ENCODE measurements around the gene SEMA3A.

Gene SEMA3A

DNA sequence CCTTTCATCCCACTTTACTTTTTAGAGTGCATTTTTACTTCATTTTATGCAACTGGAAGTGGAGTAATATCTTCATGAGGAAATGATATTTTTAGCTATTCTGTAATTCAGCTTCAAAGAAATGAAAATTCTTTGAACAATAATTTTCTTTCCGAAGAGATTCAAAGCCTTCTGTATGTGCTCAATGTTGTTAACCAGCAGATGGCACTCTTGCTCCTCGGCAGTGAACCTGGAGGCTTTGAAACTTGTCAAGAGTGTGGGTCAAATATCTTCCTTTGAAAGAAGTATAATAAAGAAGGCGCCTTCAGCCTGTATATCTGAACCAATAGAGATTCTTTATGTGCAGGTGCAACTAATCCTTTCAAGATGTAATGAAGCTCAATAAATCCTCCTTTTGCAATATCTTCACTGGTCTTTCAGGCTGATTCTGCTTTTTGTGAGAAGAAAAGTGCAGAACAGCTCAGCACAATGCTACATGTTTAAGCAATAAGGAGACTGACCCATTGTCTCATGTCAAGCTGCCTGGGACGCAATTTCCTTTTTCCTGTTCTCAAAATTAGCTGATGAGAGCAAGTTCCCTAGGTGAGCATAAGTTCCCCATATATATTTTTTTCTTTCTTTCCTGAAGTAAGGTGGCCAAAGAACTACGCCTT, 258.4 kb downstream of the SEMA3A start:
- peak in 1 of 2 donors; percentile 3 for DNase-seq (ENCODE audit: low read depth in 1 of 2, low spot score in 1 of 2)

DNA sequence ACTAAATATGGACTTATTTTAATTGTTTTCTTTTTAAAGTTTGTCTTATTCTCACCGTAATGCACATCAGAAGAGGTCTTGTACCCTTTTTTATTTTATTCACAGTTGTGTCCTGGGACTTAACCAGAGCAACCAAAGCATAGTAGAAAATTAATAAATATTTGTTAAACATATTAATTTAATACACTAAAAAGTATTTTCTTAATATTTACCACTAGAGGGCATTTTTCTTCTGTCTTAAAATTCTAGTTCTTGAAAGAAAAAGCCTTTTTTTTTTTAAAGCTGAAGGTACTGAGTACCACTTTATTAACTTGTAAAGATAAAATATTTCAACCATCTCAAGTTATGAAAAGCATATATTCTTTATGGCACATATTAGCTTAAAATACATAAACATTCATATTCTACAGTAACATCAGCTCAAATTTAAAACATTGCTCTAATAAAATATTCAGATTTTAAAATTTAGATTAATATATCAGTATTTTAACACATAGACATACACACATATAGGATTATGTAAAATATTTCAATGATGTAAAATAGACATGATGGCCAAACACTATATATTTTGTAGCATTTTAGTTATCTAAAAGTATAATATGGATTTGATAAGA, 260.4 kb downstream of the SEMA3A start:
- DNase-seq (ENCODE audit: low read depth in 1 of 2, low spot score in 1 of 2): no peak

DNA sequence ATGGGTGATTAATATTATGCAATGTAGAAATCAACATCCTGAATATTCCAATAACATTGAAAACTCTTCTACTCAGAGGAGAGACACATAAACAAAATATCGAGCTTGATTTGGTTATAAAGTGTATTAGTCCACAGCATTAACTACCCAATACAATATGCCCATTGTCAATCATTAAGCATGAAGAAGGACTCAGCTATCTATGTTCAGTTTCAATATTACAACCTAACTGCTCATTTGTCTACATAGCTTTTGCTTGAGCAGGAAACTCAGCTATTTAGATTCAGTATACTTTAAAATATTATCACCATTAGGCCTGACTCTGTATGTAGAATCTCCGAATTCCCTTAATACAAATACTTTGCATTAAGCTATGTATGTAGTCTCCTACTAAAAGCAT, 262.6 kb downstream of the SEMA3A start:
- DNase-seq (ENCODE audit: low read depth in 1 of 2, low spot score in 1 of 2): no peak

DNA sequence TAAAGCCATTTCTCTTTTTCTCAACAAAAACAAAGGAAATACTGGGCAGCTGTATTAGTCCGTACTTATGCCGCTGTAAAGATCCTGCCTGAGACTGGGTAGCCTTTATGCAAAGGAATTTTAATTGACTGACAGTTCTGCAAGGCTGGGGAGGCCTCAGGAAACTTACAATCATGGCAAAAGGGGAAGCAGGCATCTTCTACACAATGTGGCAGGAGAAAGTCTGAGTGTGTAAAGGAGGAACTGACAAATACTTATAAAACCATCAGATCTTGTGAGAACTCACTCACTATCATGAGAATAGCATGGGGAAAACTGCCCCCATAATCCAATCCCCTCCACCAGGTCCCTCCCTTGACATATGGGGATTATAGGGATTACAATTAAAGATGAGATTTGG, 264.3 kb downstream of the SEMA3A start:
- DNase-seq (ENCODE audit: low read depth in 1 of 2, low spot score in 1 of 2): no peak

DNA sequence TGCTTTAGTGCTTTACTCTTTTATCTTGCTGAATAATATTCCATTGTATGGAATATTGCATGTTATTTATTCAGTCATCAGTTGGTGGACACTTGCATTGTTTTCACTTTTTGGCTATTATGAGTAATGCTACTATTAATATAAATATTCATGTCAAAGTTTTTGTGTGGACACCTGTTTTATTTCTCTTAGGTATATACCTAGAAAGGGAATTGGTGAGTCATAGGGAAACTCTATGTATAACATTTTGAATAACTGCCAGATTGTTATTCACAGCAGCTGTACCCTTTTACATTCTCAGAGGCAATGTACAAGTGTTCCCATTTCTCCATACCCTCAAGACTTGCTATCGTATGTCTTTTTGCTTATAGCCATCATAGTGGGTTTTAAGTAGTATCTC, 268.7 kb downstream of the SEMA3A start:
- no peak for DNase-seq (ENCODE audit: low read depth in 1 of 2, low spot score in 1 of 2)

DNA sequence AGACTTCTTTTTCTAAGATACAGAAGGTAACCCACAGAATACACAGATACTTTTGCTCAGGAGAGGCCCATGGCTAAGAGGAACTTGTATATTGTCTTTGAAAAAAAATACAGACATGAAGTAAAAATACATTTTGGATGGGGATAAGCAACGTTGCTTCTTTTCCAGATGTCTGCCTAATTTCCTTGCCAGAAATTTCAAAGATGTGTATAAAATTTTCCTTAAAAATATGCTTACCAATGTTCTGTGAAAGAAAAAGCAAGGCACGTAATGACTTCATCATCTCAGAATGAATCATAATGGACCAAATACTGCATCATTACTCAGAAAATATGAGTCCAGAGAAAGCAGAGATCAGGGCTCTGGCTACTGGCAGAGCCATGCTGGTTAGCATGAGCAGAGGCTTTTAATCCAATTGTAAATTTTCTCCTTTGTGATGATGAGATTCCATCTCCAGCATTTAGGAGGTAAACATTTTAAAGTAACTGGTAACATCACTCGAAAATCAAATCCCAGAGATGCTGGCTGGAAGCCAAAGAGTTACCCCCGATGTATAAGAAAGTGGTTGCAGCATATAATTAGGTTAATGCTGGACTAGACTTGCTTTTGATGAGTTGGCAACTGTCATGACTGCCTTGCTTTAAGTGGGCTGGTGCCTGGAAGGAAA, 272.5 kb downstream of the SEMA3A start:
- no peak for DNase-seq (ENCODE audit: low read depth in 1 of 2, low spot score in 1 of 2)

DNA sequence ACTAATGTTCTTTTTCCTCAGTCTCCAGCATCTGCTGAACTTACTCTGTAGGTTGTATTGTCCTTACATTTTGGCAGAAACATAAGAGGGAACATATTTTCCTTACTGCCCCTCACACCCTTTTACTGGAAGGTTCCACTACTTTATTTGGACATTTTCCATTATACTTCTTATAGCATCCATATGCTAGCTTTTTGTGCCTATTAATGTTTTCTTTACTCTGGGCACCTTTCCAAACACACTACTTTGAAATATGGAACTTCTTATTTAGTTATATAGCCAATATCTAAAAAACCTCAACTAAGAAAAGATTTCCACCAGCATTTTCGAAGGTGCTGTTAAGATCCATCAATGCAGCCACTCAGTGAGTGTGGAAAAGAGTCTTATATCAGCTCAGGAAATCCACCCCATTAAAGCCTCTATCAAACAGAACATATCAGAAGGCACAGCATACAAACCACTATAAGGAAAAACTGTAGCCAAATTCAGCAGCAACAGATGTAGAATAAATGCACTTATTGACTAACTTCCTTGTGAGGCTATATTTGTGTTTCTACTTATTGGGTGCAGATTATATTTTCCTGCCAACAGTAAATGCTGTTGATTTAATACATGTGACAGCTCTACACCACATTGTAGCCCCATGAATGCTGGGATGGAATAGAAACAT, 273.2 kb downstream of the SEMA3A start:
- no peak for DNase-seq (ENCODE audit: low read depth in 1 of 2, low spot score in 1 of 2)

DNA sequence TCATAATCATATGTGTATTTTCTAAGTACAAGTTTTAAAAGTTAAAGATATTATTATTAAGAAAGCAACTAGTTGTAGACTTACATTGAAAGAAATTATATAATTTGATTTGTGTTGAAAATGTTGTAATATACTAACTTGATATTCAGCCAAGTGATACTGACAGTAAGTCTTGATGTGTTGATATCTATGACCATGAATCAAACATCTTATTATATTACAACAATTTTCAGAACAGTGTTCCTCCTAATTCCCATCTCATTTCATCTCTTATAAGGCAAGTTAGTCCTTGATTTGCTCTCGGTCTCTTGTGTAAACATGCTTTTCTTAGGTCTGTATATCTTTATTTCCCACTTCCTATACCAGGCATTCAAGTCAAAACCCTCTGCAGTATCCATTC, 276.4 kb downstream of the SEMA3A start:
- no peak for DNase-seq (ENCODE audit: low read depth in 1 of 2, low spot score in 1 of 2)

DNA sequence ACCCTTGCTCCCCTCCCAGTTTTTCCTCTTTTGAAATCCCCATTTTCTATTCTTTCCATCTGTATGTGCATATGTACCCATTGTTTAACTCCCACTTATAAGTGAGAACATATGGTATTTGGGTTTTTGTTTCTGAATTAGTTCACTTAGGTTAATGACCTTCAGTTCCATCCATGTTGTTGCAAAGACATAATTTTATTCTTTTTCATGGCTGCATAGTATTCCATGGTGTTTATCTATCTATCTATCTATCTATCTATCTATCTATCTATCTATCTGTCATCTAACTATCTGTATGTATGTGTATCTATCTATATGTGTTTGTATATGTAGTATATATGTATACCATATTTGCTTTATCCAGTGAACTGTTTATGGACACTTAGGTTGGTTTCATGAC, 281.4 kb downstream of the SEMA3A start:
- DNase-seq (ENCODE audit: low read depth in 1 of 2, low spot score in 1 of 2): no peak

DNA sequence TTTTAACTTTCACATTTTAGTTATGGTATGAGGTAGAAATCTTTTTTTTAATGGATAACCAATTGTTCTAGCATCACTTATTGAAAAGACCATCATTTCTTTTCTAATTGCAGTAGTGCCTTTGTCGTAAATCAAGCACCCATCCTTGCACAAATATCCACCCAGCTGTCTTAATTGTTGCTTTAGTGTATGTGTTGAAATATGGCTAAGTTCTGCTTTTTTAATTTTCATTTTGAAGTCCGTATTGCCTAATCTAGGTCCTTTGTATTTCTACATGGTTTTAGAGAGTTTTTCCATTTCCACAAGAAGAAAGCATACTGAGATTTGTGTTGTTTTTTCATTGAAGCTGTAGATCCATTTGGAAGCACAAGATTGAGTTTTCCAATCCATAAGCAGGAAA, 286.1 kb downstream of the SEMA3A start:
- DNase-seq (ENCODE audit: low read depth in 1 of 2, low spot score in 1 of 2): no peak
